A172 (cell line): ENCODE measurements around the gene KRTAP4-4. TPM values are rescaled to one million over a fixed set of nuclear protein-coding genes. Genes with fewer than 3 reads are reported as not detected.

Experiments
- DNase-seq: peaks from one replicate; pipeline ENCODE4 v3.0.0-alpha.2; 2015; ENCODE audit warnings: low spot score
- total RNA-seq: library from RNA; depleted of rRNA; stranded (reverse); fragments of >200 nt; shearing (Covaris generic); gene quantifications from 2 replicates; pipeline ENCODE4 v1.2.3, GENCODE V29; 2014; rRNA removed

The KRTAP4-4 gene
- total RNA-seq, 1 experiment from 2014 or later: not detected

GRCh38 chr17:41111151-41111885 lies 49.2 kb downstream of the KRTAP4-4 start:
- no peak for DNase-seq

Other genes starting within 250 kb of the KRTAP4-4 start
- not detected in 2 replicates for gene KRT23, start 223.1 kb downstream of the KRTAP4-4 start, total RNA-seq
- gene KRT39, start 193.8 kb downstream of the KRTAP4-4 start, total RNA-seq: not detected in 2 replicates
- gene KRT40, start 176.4 kb downstream of the KRTAP4-4 start, total RNA-seq: not detected in 2 replicates
- gene KRTAP3-3, start 166.6 kb downstream of the KRTAP4-4 start, total RNA-seq: not detected in 2 replicates
- gene KRTAP3-2, start 160.8 kb downstream of the KRTAP4-4 start, total RNA-seq: not detected in 2 replicates
- gene KRTAP3-1, start 151.6 kb downstream of the KRTAP4-4 start, total RNA-seq: not detected in 2 replicates
- not detected in 2 replicates for gene KRTAP1-5, start 133.5 kb downstream of the KRTAP4-4 start, total RNA-seq
- gene KRTAP1-4, start 130.6 kb downstream of the KRTAP4-4 start, total RNA-seq: not detected in 2 replicates
- not detected in 2 replicates for gene KRTAP1-3, start 125.9 kb downstream of the KRTAP4-4 start, total RNA-seq
- gene KRTAP1-1, start 119.3 kb downstream of the KRTAP4-4 start, total RNA-seq: not detected in 2 replicates
- not detected in 2 replicates for gene KRTAP2-1, start 113.4 kb downstream of the KRTAP4-4 start, total RNA-seq
- gene KRTAP2-2, start 105.5 kb downstream of the KRTAP4-4 start, total RNA-seq: not detected in 2 replicates
- gene KRTAP2-3, start 100.6 kb downstream of the KRTAP4-4 start, total RNA-seq: 0.69 and 1.00 TPM in 2 replicates
- not detected in 2 replicates for gene KRTAP2-4, start 94.9 kb downstream of the KRTAP4-4 start, total RNA-seq
- not detected in 2 replicates for gene KRTAP4-7, start 76.6 kb downstream of the KRTAP4-4 start, total RNA-seq
- gene KRTAP4-8, start 62.6 kb downstream of the KRTAP4-4 start, total RNA-seq: not detected in 2 replicates
- gene KRTAP4-16, start 58.5 kb downstream of the KRTAP4-4 start, total RNA-seq: not detected in 2 replicates
- gene KRTAP4-9, start 55.4 kb downstream of the KRTAP4-4 start, total RNA-seq: 0.22 TPM in 1 of 2 replicates, not detected in the other
- not detected in 2 replicates for gene KRTAP4-11, start 42.4 kb downstream of the KRTAP4-4 start, total RNA-seq
- gene KRTAP4-12, start 36.6 kb downstream of the KRTAP4-4 start, total RNA-seq: not detected in 2 replicates
- gene KRTAP4-6, start 20.2 kb downstream of the KRTAP4-4 start, total RNA-seq: not detected in 2 replicates
- gene KRTAP4-5, start 10.9 kb downstream of the KRTAP4-4 start, total RNA-seq: not detected in 2 replicates
- not detected in 2 replicates for gene KRTAP4-3, start 7.5 kb upstream of the KRTAP4-4 start, total RNA-seq
- not detected in 2 replicates for gene KRTAP4-2, start 17.5 kb upstream of the KRTAP4-4 start, total RNA-seq
- gene KRTAP4-1, start 24.2 kb upstream of the KRTAP4-4 start, total RNA-seq: 0.26 TPM in 1 of 2 replicates, not detected in the other
- not detected in 2 replicates for gene KRTAP9-1, start 29.1 kb upstream of the KRTAP4-4 start, total RNA-seq
- not detected in 2 replicates for gene KRTAP9-2, start 65.9 kb upstream of the KRTAP4-4 start, total RNA-seq
- gene KRTAP9-3, start 71.7 kb upstream of the KRTAP4-4 start, total RNA-seq: not detected in 2 replicates
- not detected in 2 replicates for gene KRTAP9-8, start 77.3 kb upstream of the KRTAP4-4 start, total RNA-seq
- gene KRTAP9-4, start 88.9 kb upstream of the KRTAP4-4 start, total RNA-seq: not detected in 2 replicates
- not detected in 2 replicates for gene KRTAP9-9, start 94.6 kb upstream of the KRTAP4-4 start, total RNA-seq
- not detected in 2 replicates for gene KRTAP9-6, start 104.6 kb upstream of the KRTAP4-4 start, total RNA-seq
- not detected in 2 replicates for gene KRTAP9-7, start 115.0 kb upstream of the KRTAP4-4 start, total RNA-seq
- gene KRTAP29-1, start 142.1 kb upstream of the KRTAP4-4 start, total RNA-seq: 0.16 TPM in 1 of 2 replicates, not detected in the other
- gene KRTAP16-1, start 148.6 kb upstream of the KRTAP4-4 start, total RNA-seq: not detected in 2 replicates
- gene KRTAP17-1, start 155.0 kb upstream of the KRTAP4-4 start, total RNA-seq: not detected in 2 replicates
- gene KRT33A, start 190.1 kb upstream of the KRTAP4-4 start, total RNA-seq: not detected in 2 replicates
- not detected in 2 replicates for gene KRT33B, start 209.1 kb upstream of the KRTAP4-4 start, total RNA-seq
- 0.31 and 1.1 TPM in 2 replicates for gene KRT34, start 221.6 kb upstream of the KRTAP4-4 start, total RNA-seq
- gene KRT31, start 236.9 kb upstream of the KRTAP4-4 start, total RNA-seq: not detected in 2 replicates